Activated CD4-positive, alpha-beta T cell treated with anti-CD3 and anti-CD28 coated beads for 36 hours (primary cell): ENCODE results near the gene TMBIM6. TPM values are rescaled to one million over a fixed set of nuclear protein-coding genes. Genes with fewer than 3 reads are reported as not detected.

Experiments used
- ATAC-seq: fragments of 200-7000 bp; cut with Tn5 transposase; one replicate; pipeline ENCODE4 v1.10.0; 2021; ENCODE audit warnings: mild to moderate bottlenecking, moderate library complexity
- CTCF ChIA-PET: fragments of 350-600 bp; sonication (Branson Sonifier 250); formaldehyde crosslinking; loops from one replicate; lab custom pipeline; 2021; ENCODE audit warnings: antibody characterized with exemption; lab: Charles Lee
- POLR2A ChIA-PET: fragments of 350-600 bp; sonication (Branson Sonifier 250); formaldehyde crosslinking; loops from one replicate; lab custom pipeline; 2021; ENCODE audit warnings: antibody characterized with exemption, inconsistent platforms; lab: Charles Lee
- DNase-seq: peaks from one replicate; pipeline ENCODE4 v3.0.0-alpha.2; 2020
- H3K27ac Mint-ChIP-seq: one replicate; pipeline ENCODE4 v1.8.0; 2021; ENCODE audit warnings: mixed read lengths
- H3K27me3 Mint-ChIP-seq: one replicate; pipeline ENCODE4 v1.8.0; 2021; ENCODE audit warnings: mixed read lengths
- H3K36me3 Mint-ChIP-seq: one replicate; pipeline ENCODE4 v1.8.0; 2021; ENCODE audit warnings: low read depth, mixed read lengths
- H3K4me1 Mint-ChIP-seq: one replicate; pipeline ENCODE4 v1.8.0; 2021; ENCODE audit warnings: mixed read lengths
- H3K4me3 Mint-ChIP-seq: one replicate; pipeline ENCODE4 v1.8.0; 2021; ENCODE audit warnings: mild to moderate bottlenecking, moderate library complexity, mixed read lengths
- H3K9me3 Mint-ChIP-seq: one replicate; pipeline ENCODE4 v1.8.0; 2021; ENCODE audit warnings: low read depth, mixed read lengths
- intact Hi-C, 2 experiments: fragments of 100-400 bp; cut with DNase I in 1 of 2; cut with micrococcal nuclease in 1 of 2; formaldehyde crosslinking; loops; one replicate each; pipeline versions ENCODE4 v1.14.2 to v1.15.1; 2022 to 2024; cut with DNase I, micrococcal nuclease
- total RNA-seq, 2 experiments: library from RNA; stranded (reverse); gene quantifications; one replicate each; pipeline ENCODE4 v1.2.3, GENCODE V29; 2021

The TMBIM6 gene
- total RNA-seq, 2 experiments from 2014 or later, result 378 to 450 TPM

DNA sequence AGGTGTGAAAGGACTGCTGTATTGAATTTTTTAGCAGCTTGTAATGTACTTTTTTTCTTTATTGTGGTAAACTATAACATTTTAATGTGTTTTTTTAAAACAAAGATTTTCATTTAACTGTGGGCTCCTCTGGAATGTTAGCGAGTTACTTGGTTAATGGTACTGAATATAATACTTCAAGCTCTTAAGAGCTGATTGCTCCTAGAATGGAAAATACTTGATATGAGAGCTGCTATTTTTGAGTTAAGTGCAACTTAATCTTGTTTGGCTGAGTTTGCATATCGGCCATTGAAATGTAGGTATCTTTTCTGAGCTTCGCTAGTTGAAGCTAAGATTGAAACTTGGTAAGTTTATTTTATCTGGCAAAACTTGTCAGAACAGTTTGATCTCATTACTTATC lies 7.4 kb downstream of the TMBIM6 start:
- DNase-seq (no peak), ATAC-seq (no peak)
- peak overlapping the region; percentile 98 for H3K27ac Mint-ChIP-seq
- CTCF ChIA-PET, result interaction anchor here (0.7 to 3.2 kb wide), 8 partner anchors 7 to 167 kb away, joined by 3 to 20 read pairs (median 4); partner anchors contain the start of gene TMBIM6
- H3K27me3 Mint-ChIP-seq, result no peaks in the 10 kb centered on the region
- intact Hi-C loops, result loop anchor here (2.0 to 10.0 kb wide), 3 partner anchors 14 to 806 kb away; partner anchors contain the start of gene TUBA1C (in 1 of the 2)
- POLR2A ChIA-PET, result interaction anchor here (1.3 kb wide), 1 partner anchor 14 kb away, joined by 3 read pairs; no protein-coding TSS in a partner anchor
- H3K4me1 Mint-ChIP-seq, result peaks cover 93% of the 10 kb centered on the region
- H3K9me3 Mint-ChIP-seq, result no peaks in the 10 kb centered on the region
- peaks cover 64% of the 10 kb centered on the region for H3K36me3 Mint-ChIP-seq
- H3K4me3 Mint-ChIP-seq, result peak overlapping the region; percentile 69

GRCh38 chr12:49750027-49750995 lies 9.0 kb downstream of the TMBIM6 start:
- H3K9me3 Mint-ChIP-seq, result no peaks in the 10 kb centered on the region
- H3K36me3 Mint-ChIP-seq, result peaks cover 67% of the 10 kb centered on the region
- peaks cover 87% of the 10 kb centered on the region for H3K4me1 Mint-ChIP-seq
- DNase-seq (peak; percentile 81), ATAC-seq (peak; percentile 87)
- peak overlapping the region; percentile 69 for H3K4me3 Mint-ChIP-seq
- ChIA-PET POLR2A (interaction anchor here (1.1 to 1.3 kb wide), 2 partner anchors 9 to 58 kb away, joined by 3 to 10 read pairs; partner anchors contain the start of gene TMBIM6), CTCF (interaction anchor here (0.5 to 3.2 kb wide), 7 partner anchors 9 to 121 kb away, joined by 3 to 20 read pairs (median 4); partner anchors contain the start of gene TMBIM6)
- H3K27ac Mint-ChIP-seq, result peak overlapping the region; percentile 98
- intact Hi-C loops, result loop anchor here (1.0 to 5.0 kb wide), 5 partner anchors 9 to 123 kb away; partner anchors contain the start of genes TMBIM6 (in 2 of the 2), FMNL3 (in 1 of the 2) and NCKAP5L (in 1 of the 2)
- no peaks in the 10 kb centered on the region for H3K27me3 Mint-ChIP-seq

DNA sequence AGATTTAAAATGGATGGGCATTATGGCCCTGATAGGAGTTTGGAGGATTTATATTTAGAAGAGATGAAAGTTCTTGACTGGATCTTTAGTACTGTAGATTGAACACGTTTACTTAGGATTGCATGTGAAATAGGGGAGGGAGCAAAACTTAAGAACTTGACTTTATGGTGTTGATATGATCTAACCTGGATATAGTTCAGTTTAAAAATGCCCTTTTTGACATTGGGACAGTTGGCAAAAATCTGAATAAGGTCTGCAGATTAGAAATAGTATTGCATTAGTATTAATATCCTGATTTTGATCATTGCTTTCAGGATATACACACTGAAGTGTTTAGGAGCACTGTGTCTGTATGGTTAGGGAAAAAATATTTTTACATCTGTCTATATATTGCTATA lies 9.6 kb downstream of the TMBIM6 start:
- H3K36me3 Mint-ChIP-seq, result peaks cover 70% of the 10 kb centered on the region
- intact Hi-C loops, result loop anchor here (1.0 to 5.0 kb wide), 5 partner anchors 10 to 124 kb away; partner anchors contain the start of genes TMBIM6 (in 2 of the 2), FMNL3 (in 1 of the 2) and NCKAP5L (in 1 of the 2)
- POLR2A ChIA-PET, result interaction anchor here (1.3 kb wide), 1 partner anchor 10 kb away, joined by 10 read pairs; the partner anchor contains the start of gene TMBIM6
- H3K4me1 Mint-ChIP-seq, result peaks cover 82% of the 10 kb centered on the region
- CTCF ChIA-PET, result interaction anchor here (0.5 to 3.2 kb wide), 2 partner anchors 11 to 36 kb away, joined by 4 to 20 read pairs; no protein-coding TSS in a partner anchor
- H3K27me3 Mint-ChIP-seq, result no peaks in the 10 kb centered on the region
- H3K27ac Mint-ChIP-seq, result peak overlapping the region; percentile 98
- DNase-seq (no peak), ATAC-seq (no peak)
- peak overlapping the region; percentile 69 for H3K4me3 Mint-ChIP-seq
- H3K9me3 Mint-ChIP-seq, result no peaks in the 10 kb centered on the region

DNA sequence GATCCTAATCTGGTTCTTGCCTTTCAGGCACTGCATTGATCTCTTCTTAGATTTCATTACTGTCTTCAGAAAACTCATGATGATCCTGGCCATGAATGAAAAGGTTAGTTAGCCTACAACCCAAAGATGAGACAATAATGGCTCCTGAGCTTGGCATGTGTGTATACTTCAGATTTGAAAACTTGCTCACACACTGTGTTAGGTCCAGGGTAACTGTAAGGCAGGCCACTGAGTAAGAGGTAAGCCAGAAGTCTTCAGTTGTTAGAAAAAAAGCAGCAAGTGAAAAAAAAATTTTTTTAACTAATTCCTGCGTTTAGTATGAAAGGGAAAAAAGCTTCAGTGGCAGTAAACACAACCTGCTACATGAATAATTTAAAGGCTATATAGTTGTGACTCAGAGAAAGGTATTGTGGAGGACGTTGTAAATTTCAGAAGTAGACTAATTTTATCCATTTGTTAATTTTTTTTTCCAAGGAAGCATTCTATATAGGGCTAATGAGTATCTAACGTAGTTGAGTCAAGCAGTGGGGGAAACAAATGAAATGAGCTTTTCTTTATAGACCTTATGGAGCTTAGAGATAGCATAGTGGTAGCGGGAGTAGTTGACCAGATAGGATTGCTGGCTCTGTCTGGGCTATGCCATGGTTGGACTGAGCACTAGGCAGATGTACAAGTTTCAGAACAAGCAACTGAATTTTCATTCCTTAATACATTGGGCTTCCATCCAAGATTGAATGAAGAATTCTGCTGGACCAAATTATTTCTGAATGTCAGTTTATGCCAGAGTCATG lies 20.5 kb downstream of the TMBIM6 start:
- Mint-ChIP-seq H3K27ac (peak overlapping the region; percentile 77), H3K9me3 (no peaks in the 10 kb centered on the region)

DNA sequence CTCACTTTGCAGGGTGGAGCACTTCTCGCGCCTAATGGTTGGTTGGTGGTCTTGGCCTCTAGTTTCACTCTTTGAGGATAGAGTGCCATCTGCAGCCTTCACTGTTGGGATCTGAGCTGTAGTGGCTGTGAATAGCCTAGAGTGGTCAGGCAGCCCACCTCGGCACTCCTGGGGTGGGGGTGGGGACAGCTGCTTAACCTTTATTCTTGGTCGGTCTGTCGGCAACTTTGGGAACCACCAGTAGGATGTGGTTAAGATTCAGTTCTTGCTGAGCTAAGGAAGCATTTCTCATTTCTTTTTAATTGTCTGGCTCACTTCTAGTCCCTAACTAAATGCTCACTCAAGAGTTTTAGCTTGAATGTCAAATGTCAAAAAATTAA lies 21.1 kb downstream of the TMBIM6 start:
- intact Hi-C loops, result loop anchor here (1.0 to 2.0 kb wide), 4 partner anchors 8 to 21 kb away; partner anchors contain the start of gene TMBIM6 (in 1 of the 2)
- peak; percentile 48 for ATAC-seq
- no peaks in the 10 kb centered on the region for H3K9me3 Mint-ChIP-seq
- H3K4me1 Mint-ChIP-seq, result peaks cover 60% of the 10 kb centered on the region
- POLR2A ChIA-PET, result interaction anchor here (0.7 to 1.8 kb wide), 3 partner anchors 14 to 182 kb away, joined by 3 to 10 read pairs (median 3); partner anchors contain the start of gene TMBIM6
- H3K4me3 Mint-ChIP-seq, result peak overlapping the region; percentile 24
- peak; percentile 39 for DNase-seq
- H3K27ac Mint-ChIP-seq, result peak overlapping the region; percentile 77
- H3K36me3 Mint-ChIP-seq, result peaks cover 65% of the 10 kb centered on the region
- CTCF ChIA-PET, result interaction anchor here (0.5 to 3.3 kb wide), 39 partner anchors 9 to 923 kb away, joined by 3 to 39 read pairs (median 4); partner anchors contain the start of genes BCDIN3D, SMARCD1 and TMBIM6
- H3K27me3 Mint-ChIP-seq, result no peaks in the 10 kb centered on the region

More for the DNA sequence above, 20.5 kb downstream of the TMBIM6 start:
- Mint-ChIP-seq H3K27me3 (no peaks in the 10 kb centered on the region), H3K4me3 (no peak overlapping the region), H3K4me1 (peaks cover 57% of the 10 kb centered on the region), H3K36me3 (peaks cover 71% of the 10 kb centered on the region)
- CTCF ChIA-PET, result interaction anchor here (0.6 to 3.3 kb wide), 39 partner anchors 8 to 642 kb away, joined by 3 to 39 read pairs (median 4); partner anchors contain the start of genes BCDIN3D, SMARCD1 and TMBIM6
- peak; percentile 52 for ATAC-seq
- intact Hi-C loops, result loop anchor here (1.0 to 2.0 kb wide), 4 partner anchors 8 to 21 kb away; partner anchors contain the start of gene TMBIM6 (in 1 of the 2)
- DNase-seq, result no peak
- POLR2A ChIA-PET, result interaction anchor here (0.5 to 1.8 kb wide), 4 partner anchors 13 to 527 kb away, joined by 3 to 10 read pairs (median 3); partner anchors contain the start of gene TMBIM6

DNA sequence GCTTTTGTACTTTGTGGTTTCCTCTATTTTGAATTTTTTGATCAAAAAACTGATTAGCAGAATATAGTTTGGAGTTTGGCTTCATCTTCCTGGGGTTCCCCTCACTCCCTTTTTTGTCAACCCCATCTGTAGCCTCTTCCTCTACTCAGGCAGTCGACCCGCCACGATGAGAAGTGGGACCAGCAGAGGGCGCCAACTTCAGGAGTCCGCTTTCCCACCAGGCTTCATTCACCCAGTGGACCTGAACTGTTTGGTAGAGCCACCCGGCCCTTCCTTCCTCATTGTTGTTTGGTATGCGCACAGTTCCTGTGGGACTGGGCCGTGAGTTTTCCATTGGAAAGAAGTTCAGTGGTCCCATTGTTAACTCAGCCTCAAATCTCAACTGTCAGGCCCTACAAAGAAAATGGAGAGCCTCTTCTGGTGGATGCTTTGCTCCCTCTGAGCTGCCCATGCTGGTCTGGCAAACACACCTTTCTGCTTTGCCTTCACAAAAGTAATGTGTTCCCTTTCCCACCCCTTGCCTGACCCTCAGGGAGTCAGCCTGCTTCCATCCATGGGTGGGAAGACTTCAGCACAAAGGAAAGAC lies 21.7 kb downstream of the TMBIM6 start:
- CTCF ChIA-PET, result interaction anchor here (0.5 to 3.3 kb wide), 33 partner anchors 9 to 923 kb away, joined by 3 to 39 read pairs (median 4); partner anchors contain the start of genes BCDIN3D, SMARCD1 and TMBIM6
- POLR2A ChIA-PET, result interaction anchor here (1.0 to 1.8 kb wide), 3 partner anchors 15 to 22 kb away, joined by 3 to 10 read pairs (median 6); partner anchors contain the start of gene TMBIM6
- peak overlapping the region; percentile 24 for H3K4me3 Mint-ChIP-seq
- peak overlapping the region; percentile 77 for H3K27ac Mint-ChIP-seq
- H3K9me3 Mint-ChIP-seq, result no peaks in the 10 kb centered on the region
- DNase-seq (peak; percentile 89), ATAC-seq (peak; percentile 59)
- peaks cover 59% of the 10 kb centered on the region for H3K36me3 Mint-ChIP-seq
- peaks cover 62% of the 10 kb centered on the region for H3K4me1 Mint-ChIP-seq
- H3K27me3 Mint-ChIP-seq, result no peaks in the 10 kb centered on the region
- intact Hi-C loops, result loop anchor here (1.0 to 2.0 kb wide), 2 partner anchors 14 to 22 kb away; partner anchors contain the start of gene TMBIM6 (in 1 of the 2)

DNA sequence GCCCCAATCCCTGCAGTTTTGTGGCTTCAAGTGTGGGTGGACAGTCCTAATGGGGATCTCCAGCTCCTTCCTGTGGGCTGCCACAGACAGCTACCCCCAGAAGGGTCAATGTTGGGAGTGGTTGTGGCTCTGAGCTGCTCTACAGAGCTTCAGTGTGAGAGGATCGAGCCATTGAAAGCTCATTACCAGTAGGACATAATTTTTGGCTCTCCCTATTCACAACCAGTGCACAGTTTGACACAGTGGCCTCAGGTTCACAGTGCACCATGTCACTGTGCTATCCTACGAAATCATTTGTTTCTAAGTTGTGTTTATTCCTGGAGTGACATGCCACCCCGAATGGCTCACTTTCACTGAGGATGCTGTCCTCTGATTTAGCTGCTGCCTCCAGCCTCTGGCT lies 22.8 kb downstream of the TMBIM6 start:
- ChIA-PET POLR2A (interaction anchor here (0.5 to 1.3 kb wide), 2 partner anchors 23 to 139 kb away, joined by 4 to 6 read pairs; partner anchors contain the start of gene TMBIM6), CTCF (interaction anchor here (0.6 to 3.1 kb wide), 9 partner anchors 14 to 662 kb away, joined by 3 to 19 read pairs (median 4); partner anchors contain the start of genes PRPF40B and TMBIM6)
- H3K9me3 Mint-ChIP-seq, result no peaks in the 10 kb centered on the region
- peaks cover 49% of the 10 kb centered on the region for H3K36me3 Mint-ChIP-seq
- no peaks in the 10 kb centered on the region for H3K27me3 Mint-ChIP-seq
- DNase-seq, result no peak
- intact Hi-C loops, result no loop called here
- no peak overlapping the region for H3K4me3 Mint-ChIP-seq
- ATAC-seq, result no peak
- H3K27ac Mint-ChIP-seq, result peak overlapping the region; percentile 77
- peaks cover 61% of the 10 kb centered on the region for H3K4me1 Mint-ChIP-seq

- POLR2A ChIA-PET, result interaction anchor here (0.6 to 1.7 kb wide), 3 partner anchors 12 to 33 kb away, joined by 3 to 7 read pairs (median 6); partner anchors contain the start of gene TMBIM6
- no peaks in the 10 kb centered on the region for H3K27me3 Mint-ChIP-seq
- H3K4me1 Mint-ChIP-seq, result peaks cover 55% of the 10 kb centered on the region
- intact Hi-C loops, result no loop called here
- peaks cover 40% of the 10 kb centered on the region for H3K36me3 Mint-ChIP-seq
- H3K9me3 Mint-ChIP-seq, result no peaks in the 10 kb centered on the region
- no peak for DNase-seq
- CTCF ChIA-PET, result interaction anchor here (0.6 to 1.5 kb wide), 4 partner anchors 12 to 423 kb away, joined by 3 to 7 read pairs (median 4); no protein-coding TSS in a partner anchor
- no peak overlapping the region for H3K27ac Mint-ChIP-seq
- H3K4me3 Mint-ChIP-seq, result no peak overlapping the region
- no peak for ATAC-seq
Observed at GRCh38 chr12:49766115-49766455, 24.7 kb downstream of the TMBIM6 start.

GRCh38 chr12:49767333-49767732 lies 26.0 kb downstream of the TMBIM6 start:
- ATAC-seq, result no peak
- intact Hi-C loops, result no loop called here
- ChIA-PET CTCF (interaction anchor here (0.5 to 1.5 kb wide), 5 partner anchors 13 to 61 kb away, joined by 3 to 4 read pairs (median 3); partner anchors contain the start of gene NCKAP5L), POLR2A (interaction anchor here (0.6 kb wide), 1 partner anchor 31 kb away, joined by 11 read pairs; no protein-coding TSS in a partner anchor)
- DNase-seq, result no peak
- H3K9me3 Mint-ChIP-seq, result no peaks in the 10 kb centered on the region
- H3K4me1 Mint-ChIP-seq, result peaks cover 42% of the 10 kb centered on the region
- H3K27ac Mint-ChIP-seq, result peak overlapping the region; percentile 59
- H3K4me3 Mint-ChIP-seq, result no peak overlapping the region
- no peaks in the 10 kb centered on the region for H3K27me3 Mint-ChIP-seq
- peaks cover 28% of the 10 kb centered on the region for H3K36me3 Mint-ChIP-seq
